ENCODE data around the gene SVIL.

- no peak for TF ChIP-seq CTCF (conservative IDR thresholded peaks at IDR 0.05)
- no peak for TF ChIP-seq ZFX (IDR thresholded peaks at IDR 0.05)
Observed at GRCh38 chr10:29541422-29542210, 93.2 kb downstream of the SVIL start.

Data from C4-2B (cell line).